ENCODE data around the gene KIRREL3. TPM values are rescaled to one million over a fixed set of nuclear protein-coding genes. Genes with fewer than 3 reads are reported as not detected.
A peak's percentile ranks its signal among the peaks of the same experiment; 100 is the strongest.

The KIRREL3 gene
- total RNA-seq, 2 donors from 2014 or later = 0.44 to 2.1 TPM

GRCh38 chr11:126676536-126676935 is 324.0 kb downstream of the KIRREL3 start:
- no peak for DNase-seq
- no peak for ATAC-seq
- intact Hi-C loops (cut with DNase I) = no loop called here

- intact Hi-C loops (cut with DNase I) = no loop called here
- no peak for DNase-seq
- no peak for ATAC-seq
Observed at GRCh38 chr11:126673319-126673718, 327.3 kb downstream of the KIRREL3 start.

- intact Hi-C loops (cut with DNase I) = no loop called here
- DNase-seq = no peak
Observed at GRCh38 chr11:126669416-126669815, 331.2 kb downstream of the KIRREL3 start.

GRCh38 chr11:126664643-126665042 is 335.9 kb downstream of the KIRREL3 start:
- intact Hi-C loops (cut with DNase I) = no loop called here
- ATAC-seq = no peak

More at GRCh38 chr11:126669416-126669815, 331.2 kb downstream of the KIRREL3 start:
- no peak for ATAC-seq

GRCh38 chr11:126663749-126664592 is 336.6 kb downstream of the KIRREL3 start:
- intact Hi-C loops (cut with DNase I) = no loop called here
- DNase-seq (no peak), ATAC-seq (no peak)

More at GRCh38 chr11:126664643-126665042, 335.9 kb downstream of the KIRREL3 start:
- no peak for DNase-seq

GRCh38 chr11:126662035-126662790 is 338.4 kb downstream of the KIRREL3 start:
- DNase-seq = no peak
- ATAC-seq = no peak
- intact Hi-C loops (cut with DNase I) = no loop called here

GRCh38 chr11:126660761-126661425 is 339.7 kb downstream of the KIRREL3 start:
- ATAC-seq = no peak

GRCh38 chr11:126660321-126660720 is 340.2 kb downstream of the KIRREL3 start:
- ATAC-seq (no peak), DNase-seq (no peak)
- intact Hi-C loops (cut with DNase I) = no loop called here

More at GRCh38 chr11:126660761-126661425, 339.7 kb downstream of the KIRREL3 start:
- no peak for DNase-seq
- intact Hi-C loops (cut with DNase I) = no loop called here

GRCh38 chr11:126658306-126659056 is 342.1 kb downstream of the KIRREL3 start:
- intact Hi-C loops (cut with DNase I) = no loop called here
- no peak for ATAC-seq
- no peak for DNase-seq

GRCh38 chr11:126655807-126656128 is 344.8 kb downstream of the KIRREL3 start:
- peak in 1 of 2 donors; percentile 90 for ATAC-seq
- intact Hi-C loops (cut with DNase I) = no loop called here
- no peak for DNase-seq

GRCh38 chr11:126654886-126655806 is 345.4 kb downstream of the KIRREL3 start:
- no peak for DNase-seq
- ATAC-seq = peak in 1 of 2 donors; percentile 40
- intact Hi-C loops (cut with DNase I) = no loop called here

GRCh38 chr11:126653040-126653439 is 347.5 kb downstream of the KIRREL3 start:
- no peak for ATAC-seq
- no peak for DNase-seq
- intact Hi-C loops (cut with DNase I) = no loop called here

- ATAC-seq (peak in 1 of 2 donors; percentile 93), DNase-seq (no peak)
- intact Hi-C loops (cut with DNase I) = no loop called here
Observed at GRCh38 chr11:126647735-126648134, 352.8 kb downstream of the KIRREL3 start.

- intact Hi-C loops (cut with DNase I) = no loop called here
- DNase-seq (no peak), ATAC-seq (no peak)
Observed at GRCh38 chr11:126646701-126647557, 353.6 kb downstream of the KIRREL3 start.

- DNase-seq (no peak), ATAC-seq (no peak)
- intact Hi-C loops (cut with DNase I) = no loop called here
Observed at GRCh38 chr11:126645186-126645585, 355.4 kb downstream of the KIRREL3 start.

- no peak for ATAC-seq
- no peak for DNase-seq
- intact Hi-C loops (cut with DNase I) = no loop called here
Observed at GRCh38 chr11:126640186-126640585, 360.4 kb downstream of the KIRREL3 start.

GRCh38 chr11:126639692-126640091 is 360.9 kb downstream of the KIRREL3 start:
- DNase-seq (no peak), ATAC-seq (no peak)
- intact Hi-C loops (cut with DNase I) = no loop called here

Data from left cardiac atrium (tissue), 4 donors.